ENCODE results near the gene TAF12. TPM values are rescaled to one million over a fixed set of nuclear protein-coding genes. Genes with fewer than 3 reads are reported as not detected.
A peak's percentile ranks its signal among the peaks of the same experiment; 100 is the strongest.

TAF12 gene
- total RNA-seq, 1 experiment from 2014 or later = 18.6 TPM

DNA sequence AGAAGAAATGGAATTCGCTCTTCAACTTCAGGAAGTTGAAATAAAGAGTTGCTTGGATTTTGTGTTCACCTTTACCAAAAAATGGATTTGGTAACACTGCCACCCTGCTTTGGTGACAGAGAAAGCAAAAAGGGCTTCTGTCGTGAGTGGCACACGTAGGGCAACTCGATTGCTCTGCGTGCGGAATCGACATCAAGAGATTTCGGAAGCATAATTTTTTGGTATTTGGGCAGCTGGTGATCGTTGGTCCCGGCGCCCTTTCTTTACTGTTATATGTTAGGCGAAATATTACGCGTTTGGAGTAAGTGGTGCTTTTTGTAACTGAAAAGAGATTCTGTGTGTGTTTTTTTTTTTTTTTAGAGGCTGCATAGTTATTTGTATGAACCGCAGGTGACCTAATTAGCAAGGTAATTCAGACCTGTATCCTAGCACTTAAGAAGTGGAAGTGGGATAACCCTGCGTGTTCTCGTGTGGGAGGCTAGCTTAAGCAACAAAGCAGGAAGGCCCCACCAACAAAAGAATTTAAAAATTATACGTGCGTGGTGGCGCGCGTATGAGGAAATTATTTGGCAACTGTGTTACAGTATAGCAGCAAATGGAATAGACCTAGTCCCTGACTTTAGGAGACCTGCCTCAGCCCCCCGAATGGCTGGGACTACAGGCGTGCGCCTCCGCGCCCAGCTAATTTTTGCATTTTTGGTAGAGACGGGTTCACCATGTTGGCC lies 5.8 kb upstream of the TAF12 start, which contains the start of gene RNU11 (continued):
- TF ChIP-seq, protein P1, sequence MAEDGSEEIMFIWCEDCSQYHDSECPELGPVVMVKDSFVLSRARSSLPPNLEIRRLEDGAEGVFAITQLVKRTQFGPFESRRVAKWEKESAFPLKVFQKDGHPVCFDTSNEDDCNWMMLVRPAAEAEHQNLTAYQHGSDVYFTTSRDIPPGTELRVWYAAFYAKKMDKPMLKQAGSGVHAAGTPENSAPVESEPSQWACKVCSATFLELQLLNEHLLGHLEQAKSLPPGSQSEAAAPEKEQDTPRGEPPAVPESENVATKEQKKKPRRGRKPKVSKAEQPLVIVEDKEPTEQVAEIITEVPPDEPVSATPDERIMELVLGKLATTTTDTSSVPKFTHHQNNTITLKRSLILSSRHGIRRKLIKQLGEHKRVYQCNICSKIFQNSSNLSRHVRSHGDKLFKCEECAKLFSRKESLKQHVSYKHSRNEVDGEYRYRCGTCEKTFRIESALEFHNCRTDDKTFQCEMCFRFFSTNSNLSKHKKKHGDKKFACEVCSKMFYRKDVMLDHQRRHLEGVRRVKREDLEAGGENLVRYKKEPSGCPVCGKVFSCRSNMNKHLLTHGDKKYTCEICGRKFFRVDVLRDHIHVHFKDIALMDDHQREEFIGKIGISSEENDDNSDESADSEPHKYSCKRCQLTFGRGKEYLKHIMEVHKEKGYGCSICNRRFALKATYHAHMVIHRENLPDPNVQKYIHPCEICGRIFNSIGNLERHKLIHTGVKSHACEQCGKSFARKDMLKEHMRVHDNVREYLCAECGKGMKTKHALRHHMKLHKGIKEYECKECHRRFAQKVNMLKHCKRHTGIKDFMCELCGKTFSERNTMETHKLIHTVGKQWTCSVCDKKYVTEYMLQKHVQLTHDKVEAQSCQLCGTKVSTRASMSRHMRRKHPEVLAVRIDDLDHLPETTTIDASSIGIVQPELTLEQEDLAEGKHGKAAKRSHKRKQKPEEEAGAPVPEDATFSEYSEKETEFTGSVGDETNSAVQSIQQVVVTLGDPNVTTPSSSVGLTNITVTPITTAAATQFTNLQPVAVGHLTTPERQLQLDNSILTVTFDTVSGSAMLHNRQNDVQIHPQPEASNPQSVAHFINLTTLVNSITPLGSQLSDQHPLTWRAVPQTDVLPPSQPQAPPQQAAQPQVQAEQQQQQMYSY (CRISPR knock-in tag; IDR thresholded peaks at IDR 0.05) = peak; percentile 37; the same call in 1 of the 2 replicates
- TF ChIP-seq ZNF423 (CRISPR knock-in tag; IDR thresholded peaks at IDR 0.05) = peak; percentile 33; the same call in 1 of the 2 replicates
- peak; percentile 99 for TF ChIP-seq NFATC4 (CRISPR knock-in tag; IDR thresholded peaks at IDR 0.05)
- TF ChIP-seq ZSCAN18 (CRISPR knock-in tag; IDR thresholded peaks at IDR 0.05) = 0 out of 2 replicates have a peak, but pooled peaks have one; percentile 58
- TF ChIP-seq RELA (CRISPR knock-in tag; IDR thresholded peaks at IDR 0.05; ENCODE audit: borderline replicate concordance) = peak; percentile 42; the same call in 1 of the 2 replicates
- TF ChIP-seq ZNF396 (CRISPR knock-in tag; IDR thresholded peaks at IDR 0.05; ENCODE audit: borderline replicate concordance) = 0 out of 2 replicates have a peak, but pooled peaks have one; percentile 28
- TF ChIP-seq, protein P2, sequence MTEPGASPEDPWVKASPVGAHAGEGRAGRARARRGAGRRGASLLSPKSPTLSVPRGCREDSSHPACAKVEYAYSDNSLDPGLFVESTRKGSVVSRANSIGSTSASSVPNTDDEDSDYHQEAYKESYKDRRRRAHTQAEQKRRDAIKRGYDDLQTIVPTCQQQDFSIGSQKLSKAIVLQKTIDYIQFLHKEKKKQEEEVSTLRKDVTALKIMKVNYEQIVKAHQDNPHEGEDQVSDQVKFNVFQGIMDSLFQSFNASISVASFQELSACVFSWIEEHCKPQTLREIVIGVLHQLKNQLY (CRISPR knock-in tag; IDR thresholded peaks at IDR 0.05) = no peak; the same call in 1 of the 2 replicates
- TF ChIP-seq FOXP1 (CRISPR knock-in tag; IDR thresholded peaks at IDR 0.05; ENCODE audit: borderline replicate concordance) = no peak; the same call in 1 of the 2 replicates
- TF ChIP-seq, protein P3, sequence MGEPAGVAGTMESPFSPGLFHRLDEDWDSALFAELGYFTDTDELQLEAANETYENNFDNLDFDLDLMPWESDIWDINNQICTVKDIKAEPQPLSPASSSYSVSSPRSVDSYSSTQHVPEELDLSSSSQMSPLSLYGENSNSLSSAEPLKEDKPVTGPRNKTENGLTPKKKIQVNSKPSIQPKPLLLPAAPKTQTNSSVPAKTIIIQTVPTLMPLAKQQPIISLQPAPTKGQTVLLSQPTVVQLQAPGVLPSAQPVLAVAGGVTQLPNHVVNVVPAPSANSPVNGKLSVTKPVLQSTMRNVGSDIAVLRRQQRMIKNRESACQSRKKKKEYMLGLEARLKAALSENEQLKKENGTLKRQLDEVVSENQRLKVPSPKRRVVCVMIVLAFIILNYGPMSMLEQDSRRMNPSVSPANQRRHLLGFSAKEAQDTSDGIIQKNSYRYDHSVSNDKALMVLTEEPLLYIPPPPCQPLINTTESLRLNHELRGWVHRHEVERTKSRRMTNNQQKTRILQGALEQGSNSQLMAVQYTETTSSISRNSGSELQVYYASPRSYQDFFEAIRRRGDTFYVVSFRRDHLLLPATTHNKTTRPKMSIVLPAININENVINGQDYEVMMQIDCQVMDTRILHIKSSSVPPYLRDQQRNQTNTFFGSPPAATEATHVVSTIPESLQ (CRISPR knock-in tag; IDR thresholded peaks at IDR 0.05) = no peak
- TF ChIP-seq TCF7 (CRISPR knock-in tag; IDR thresholded peaks at IDR 0.05; ENCODE audit: low read depth) = no peak
- TF ChIP-seq, protein P4, sequence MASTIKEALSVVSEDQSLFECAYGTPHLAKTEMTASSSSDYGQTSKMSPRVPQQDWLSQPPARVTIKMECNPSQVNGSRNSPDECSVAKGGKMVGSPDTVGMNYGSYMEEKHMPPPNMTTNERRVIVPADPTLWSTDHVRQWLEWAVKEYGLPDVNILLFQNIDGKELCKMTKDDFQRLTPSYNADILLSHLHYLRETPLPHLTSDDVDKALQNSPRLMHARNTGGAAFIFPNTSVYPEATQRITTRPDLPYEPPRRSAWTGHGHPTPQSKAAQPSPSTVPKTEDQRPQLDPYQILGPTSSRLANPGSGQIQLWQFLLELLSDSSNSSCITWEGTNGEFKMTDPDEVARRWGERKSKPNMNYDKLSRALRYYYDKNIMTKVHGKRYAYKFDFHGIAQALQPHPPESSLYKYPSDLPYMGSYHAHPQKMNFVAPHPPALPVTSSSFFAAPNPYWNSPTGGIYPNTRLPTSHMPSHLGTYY (CRISPR knock-in tag; IDR thresholded peaks at IDR 0.05) = peak; percentile 98
- TF ChIP-seq, protein P5, sequence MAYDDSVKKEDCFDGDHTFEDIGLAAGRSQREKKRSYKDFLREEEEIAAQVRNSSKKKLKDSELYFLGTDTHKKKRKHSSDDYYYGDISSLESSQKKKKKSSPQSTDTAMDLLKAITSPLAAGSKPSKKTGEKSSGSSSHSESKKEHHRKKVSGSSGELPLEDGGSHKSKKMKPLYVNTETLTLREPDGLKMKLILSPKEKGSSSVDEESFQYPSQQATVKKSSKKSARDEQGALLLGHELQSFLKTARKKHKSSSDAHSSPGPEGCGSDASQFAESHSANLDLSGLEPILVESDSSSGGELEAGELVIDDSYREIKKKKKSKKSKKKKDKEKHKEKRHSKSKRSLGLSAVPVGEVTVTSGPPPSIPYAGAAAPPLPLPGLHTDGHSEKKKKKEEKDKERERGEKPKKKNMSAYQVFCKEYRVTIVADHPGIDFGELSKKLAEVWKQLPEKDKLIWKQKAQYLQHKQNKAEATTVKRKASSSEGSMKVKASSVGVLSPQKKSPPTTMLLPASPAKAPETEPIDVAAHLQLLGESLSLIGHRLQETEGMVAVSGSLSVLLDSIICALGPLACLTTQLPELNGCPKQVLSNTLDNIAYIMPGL (CRISPR knock-in tag; IDR thresholded peaks at IDR 0.05) = peak; percentile 56; the same call in 1 of the 2 replicates
- 0 out of 2 replicates have a peak, but pooled peaks have one; percentile 44 for TF ChIP-seq ZNF317 (CRISPR knock-in tag; IDR thresholded peaks at IDR 0.05; ENCODE audit: borderline replicate concordance, low read depth)
- TF ChIP-seq MAX (CRISPR knock-in tag; IDR thresholded peaks at IDR 0.05) = peak; percentile 40; the same call in 1 of the 2 replicates
- TF ChIP-seq E2F1 (CRISPR knock-in tag; IDR thresholded peaks at IDR 0.05) = no peak
- TF ChIP-seq JUN (CRISPR knock-in tag; IDR thresholded peaks at IDR 0.05) = peak; percentile 81; the same call in 1 of the 2 replicates
- TF ChIP-seq, protein P6, sequence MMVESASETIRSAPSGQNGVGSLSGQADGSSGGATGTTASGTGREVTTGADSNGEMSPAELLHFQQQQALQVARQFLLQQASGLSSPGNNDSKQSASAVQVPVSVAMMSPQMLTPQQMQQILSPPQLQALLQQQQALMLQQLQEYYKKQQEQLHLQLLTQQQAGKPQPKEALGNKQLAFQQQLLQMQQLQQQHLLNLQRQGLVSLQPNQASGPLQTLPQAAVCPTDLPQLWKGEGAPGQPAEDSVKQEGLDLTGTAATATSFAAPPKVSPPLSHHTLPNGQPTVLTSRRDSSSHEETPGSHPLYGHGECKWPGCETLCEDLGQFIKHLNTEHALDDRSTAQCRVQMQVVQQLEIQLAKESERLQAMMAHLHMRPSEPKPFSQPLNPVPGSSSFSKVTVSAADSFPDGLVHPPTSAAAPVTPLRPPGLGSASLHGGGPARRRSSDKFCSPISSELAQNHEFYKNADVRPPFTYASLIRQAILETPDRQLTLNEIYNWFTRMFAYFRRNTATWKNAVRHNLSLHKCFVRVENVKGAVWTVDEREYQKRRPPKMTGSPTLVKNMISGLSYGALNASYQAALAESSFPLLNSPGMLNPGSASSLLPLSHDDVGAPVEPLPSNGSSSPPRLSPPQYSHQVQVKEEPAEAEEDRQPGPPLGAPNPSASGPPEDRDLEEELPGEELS (CRISPR knock-in tag; IDR thresholded peaks at IDR 0.05) = peak; percentile 48
- TF ChIP-seq ZNF263 (CRISPR knock-in tag; IDR thresholded peaks at IDR 0.05; ENCODE audit: low read depth) = peak; percentile 66
